ENCODE results near the gene SELE.

SELE gene

GRCh38 chr1:169733924-169734323 lies at the start of gene SELE:
TSS of gene SELE (minus strand) at chr1:169734079. CDS start at chr1:169733612, 467 bp downstream.
- no peak for DNase-seq (ENCODE audit: low read depth in 2 of 3, low spot score in 1 of 3)

GRCh38 chr1:169782596-169782995 lies 48.7 kb upstream of the SELE start:
- DNase-seq (ENCODE audit: low read depth in 2 of 3, low spot score in 1 of 3), result no peak

GRCh38 chr1:169779970-169780369 lies 46.1 kb upstream of the SELE start:
- DNase-seq (ENCODE audit: low read depth in 2 of 3, low spot score in 1 of 3), result no peak

GRCh38 chr1:169779150-169779549 lies 45.3 kb upstream of the SELE start:
- DNase-seq (ENCODE audit: low read depth in 2 of 3, low spot score in 1 of 3), result no peak

GRCh38 chr1:169776440-169776839 lies 42.6 kb upstream of the SELE start:
- no peak for DNase-seq (ENCODE audit: low read depth in 2 of 3, low spot score in 1 of 3)

GRCh38 chr1:169768161-169768560 lies 34.3 kb upstream of the SELE start:
- no peak for DNase-seq (ENCODE audit: low read depth in 2 of 3, low spot score in 1 of 3)

GRCh38 chr1:169765580-169766331 lies 31.9 kb upstream of the SELE start:
- no peak for DNase-seq (ENCODE audit: low read depth in 2 of 3, low spot score in 1 of 3)

GRCh38 chr1:169764919-169765318 lies 31.0 kb upstream of the SELE start:
- no peak for DNase-seq (ENCODE audit: low read depth in 2 of 3, low spot score in 1 of 3)

- no peak for DNase-seq (ENCODE audit: low read depth in 2 of 3, low spot score in 1 of 3)
Observed at GRCh38 chr1:169762699-169763098, 28.8 kb upstream of the SELE start.

- DNase-seq (ENCODE audit: low read depth in 2 of 3, low spot score in 1 of 3), result no peak
Observed at GRCh38 chr1:169759038-169759437, 25.2 kb upstream of the SELE start.

- DNase-seq (ENCODE audit: low read depth in 2 of 3, low spot score in 1 of 3), result no peak
Observed at GRCh38 chr1:169753549-169753948, 19.7 kb upstream of the SELE start.

GRCh38 chr1:169750041-169750440 lies 16.2 kb upstream of the SELE start:
- no peak for DNase-seq (ENCODE audit: low read depth in 2 of 3, low spot score in 1 of 3)

- DNase-seq (ENCODE audit: low read depth in 2 of 3, low spot score in 1 of 3), result no peak
Observed at GRCh38 chr1:169746550-169746949, 12.7 kb upstream of the SELE start.

- DNase-seq (ENCODE audit: low read depth in 2 of 3, low spot score in 1 of 3), result no peak
Observed at GRCh38 chr1:169745015-169745861, 11.4 kb upstream of the SELE start.

GRCh38 chr1:169741666-169742394 lies 8.0 kb upstream of the SELE start:
- no peak for DNase-seq (ENCODE audit: low read depth in 2 of 3, low spot score in 1 of 3)

- no peak for DNase-seq (ENCODE audit: low read depth in 2 of 3, low spot score in 1 of 3)
Observed at GRCh38 chr1:169739980-169740379, 6.1 kb upstream of the SELE start.

GRCh38 chr1:169731446-169731845 lies 2.4 kb downstream of the SELE start:
- no peak for DNase-seq (ENCODE audit: low read depth in 2 of 3, low spot score in 1 of 3)

GRCh38 chr1:169729991-169730390 lies 3.9 kb downstream of the SELE start:
- no peak for DNase-seq (ENCODE audit: low read depth in 2 of 3, low spot score in 1 of 3)

GRCh38 chr1:169727307-169727706 lies 6.6 kb downstream of the SELE start:
- DNase-seq (ENCODE audit: low read depth in 2 of 3, low spot score in 1 of 3), result no peak

- DNase-seq (ENCODE audit: low read depth in 2 of 3, low spot score in 1 of 3), result no peak
Observed at GRCh38 chr1:169726851-169727250, 7.0 kb downstream of the SELE start.

GRCh38 chr1:169725930-169726329 lies 7.9 kb downstream of the SELE start:
- DNase-seq (ENCODE audit: low read depth in 2 of 3, low spot score in 1 of 3), result no peak

GRCh38 chr1:169724168-169724567 lies 9.7 kb downstream of the SELE start:
- no peak for DNase-seq (ENCODE audit: low read depth in 2 of 3, low spot score in 1 of 3)
